SK-N-SH treated with all-trans-retinoic acid at 6 μM for 48 hours (cell line): ENCODE measurements around the gene FLT3LG.

Experiments
- ATAC-seq: fragments of 200-7000 bp; cut with Tn5 transposase; 3 replicates; pipeline ENCODE4 v1.9.1; 2020; ENCODE audit warnings: mild to moderate bottlenecking, moderate library complexity
- ARNTL ChIP-seq: fragments of 450-650 bp; formaldehyde crosslinking; IDR thresholded peaks from 2 replicates; pipeline ENCODE4 v1.5.0; 2020; ENCODE audit warnings: low read depth, mild to moderate bottlenecking, moderate library complexity, borderline replicate concordance
- BACH2 ChIP-seq: fragments of 250-450 bp; sonication (Bioruptor Pico); IDR thresholded peaks from 2 replicates; pipeline ENCODE4 v1.9.0; 2021; ENCODE audit warnings: mild to moderate bottlenecking, borderline replicate concordance
- CSDC2 ChIP-seq: fragments of 250-450 bp; sonication (Bioruptor Pico); IDR thresholded peaks from 2 replicates; pipeline ENCODE4 v1.5.0; 2020; ENCODE audit warnings: mild to moderate bottlenecking, moderate library complexity
- ESRRG ChIP-seq: fragments of 250-450 bp; sonication (Bioruptor Pico); IDR thresholded peaks from 2 replicates; pipeline ENCODE4 v1.6.1; 2021; ENCODE audit warnings: mild to moderate bottlenecking
- GLIS3 ChIP-seq: fragments of 250-450 bp; sonication (Bioruptor Pico); IDR thresholded peaks from 2 replicates; pipeline ENCODE4 v1.5.0; 2020; ENCODE audit warnings: mild to moderate bottlenecking, moderate library complexity
- ISL1 ChIP-seq: fragments of 250-450 bp; sonication (Bioruptor Pico); IDR thresholded peaks from 2 replicates; pipeline ENCODE4 v2.1.2; 2022; ENCODE audit warnings: mild to moderate bottlenecking, moderate library complexity
- OSR1 ChIP-seq: fragments of 250-450 bp; sonication (Bioruptor Pico); IDR thresholded peaks from 2 replicates; pipeline ENCODE4 v1.8.0; 2022; ENCODE audit warnings: moderate library complexity, mild to moderate bottlenecking, inconsistent platforms
- PATZ1 ChIP-seq: fragments of 250-450 bp; sonication (Bioruptor Pico); IDR thresholded peaks from 2 replicates; pipeline ENCODE4 v1.8.0; 2020; ENCODE audit warnings: mild to moderate bottlenecking, moderate library complexity, borderline replicate concordance
- POU6F1 ChIP-seq: fragments of 250-450 bp; sonication (Bioruptor Pico); IDR thresholded peaks from 2 replicates; pipeline ENCODE4 v1.8.0; 2021; ENCODE audit warnings: low read depth, mild to moderate bottlenecking, moderate library complexity, borderline replicate concordance
- PPARA ChIP-seq: fragments of 250-450 bp; sonication (Bioruptor Pico); IDR thresholded peaks from 2 replicates; pipeline ENCODE4 v1.5.0; 2020; ENCODE audit warnings: mild to moderate bottlenecking, borderline replicate concordance
- RARB ChIP-seq: fragments of 250-450 bp; sonication (Bioruptor Pico); IDR thresholded peaks from 2 replicates; pipeline ENCODE4 v1.8.0; 2021; ENCODE audit warnings: mild to moderate bottlenecking, moderate library complexity
- SNAI2 ChIP-seq: fragments of 250-450 bp; sonication (Bioruptor Pico); IDR thresholded peaks from 2 replicates; pipeline ENCODE4 v1.5.0; 2020; ENCODE audit warnings: mild to moderate bottlenecking, moderate library complexity
- TCF4 ChIP-seq: fragments of 250-450 bp; sonication (Bioruptor Pico); IDR thresholded peaks from 2 replicates; pipeline ENCODE4 v1.8.0; 2021; ENCODE audit warnings: mild to moderate bottlenecking, moderate library complexity, borderline replicate concordance
- TOX ChIP-seq: fragments of 250-450 bp; sonication (Bioruptor Pico); IDR thresholded peaks from 2 replicates; pipeline ENCODE4 v1.8.0; 2021; ENCODE audit warnings: mild to moderate bottlenecking, moderate library complexity, borderline replicate concordance
- TSHZ2 ChIP-seq: fragments of 250-450 bp; sonication (Bioruptor Pico); IDR thresholded peaks from 2 replicates; pipeline ENCODE4 v1.5.0; 2020; ENCODE audit warnings: mild to moderate bottlenecking, moderate library complexity
- ZC3H10 ChIP-seq: fragments of 250-450 bp; sonication (Bioruptor Pico); IDR thresholded peaks from 2 replicates; pipeline ENCODE4 v1.5.1; 2021; ENCODE audit warnings: mild to moderate bottlenecking, moderate library complexity
- ZFP3 ChIP-seq: fragments of 250-450 bp; sonication (Bioruptor Pico); IDR thresholded peaks from 2 replicates; pipeline ENCODE4 v1.5.0; 2020; ENCODE audit warnings: mild to moderate bottlenecking, moderate library complexity
- ZFP30 ChIP-seq: fragments of 450-650 bp; formaldehyde crosslinking; IDR thresholded peaks from 2 replicates; pipeline ENCODE4 v1.5.0; 2022; ENCODE audit warnings: mild to moderate bottlenecking, moderate library complexity
- ZNF565 ChIP-seq: fragments of 450-650 bp; formaldehyde crosslinking; conservative IDR thresholded peaks from 2 replicates; pipeline ENCODE4 v1.5.0; 2020; ENCODE audit warnings: low read depth, mild to moderate bottlenecking, moderate library complexity
- ZNF70 ChIP-seq: fragments of 450-650 bp; formaldehyde crosslinking; IDR thresholded peaks from 2 replicates; pipeline ENCODE4 v1.5.0; 2020; ENCODE audit warnings: mild to moderate bottlenecking, moderate library complexity
- ZNF8 ChIP-seq: fragments of 450-650 bp; formaldehyde crosslinking; IDR thresholded peaks from 2 replicates; pipeline ENCODE4 v1.5.0; 2020; ENCODE audit warnings: mild to moderate bottlenecking, moderate library complexity
- TF ChIP-seq, protein P1 (sequence below): fragments of 250-450 bp; sonication (Bioruptor Pico); IDR thresholded peaks from 2 replicates; pipeline ENCODE4 v1.5.1; 2021; ENCODE audit warnings: mild to moderate bottlenecking, moderate library complexity

FLT3LG gene

DNA sequence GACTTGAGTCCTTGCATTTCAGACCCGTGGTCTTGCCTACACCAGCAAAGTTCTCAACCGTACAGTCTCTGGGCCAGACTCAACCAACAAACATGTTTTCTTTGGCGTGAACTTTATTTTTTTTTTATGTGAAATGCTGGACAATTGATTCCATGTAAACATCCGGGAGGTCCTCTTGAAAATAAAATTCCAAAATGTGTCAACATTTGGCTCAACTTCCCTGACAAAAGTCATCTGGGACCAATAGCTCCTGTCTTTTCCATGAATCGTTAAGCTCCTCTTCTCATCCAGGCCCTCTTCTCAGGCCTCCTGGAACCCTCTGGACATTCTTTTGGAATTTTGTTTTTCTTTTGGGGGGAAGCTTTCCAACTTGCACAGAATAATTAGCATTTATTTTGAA, 18.2 kb upstream of the FLT3LG start:
- ATAC-seq: no peak
- no peak for TF ChIP-seq TCF4 (CRISPR knock-in tag)
- no peak for TF ChIP-seq OSR1 (CRISPR knock-in tag)
- TF ChIP-seq, protein P1, sequence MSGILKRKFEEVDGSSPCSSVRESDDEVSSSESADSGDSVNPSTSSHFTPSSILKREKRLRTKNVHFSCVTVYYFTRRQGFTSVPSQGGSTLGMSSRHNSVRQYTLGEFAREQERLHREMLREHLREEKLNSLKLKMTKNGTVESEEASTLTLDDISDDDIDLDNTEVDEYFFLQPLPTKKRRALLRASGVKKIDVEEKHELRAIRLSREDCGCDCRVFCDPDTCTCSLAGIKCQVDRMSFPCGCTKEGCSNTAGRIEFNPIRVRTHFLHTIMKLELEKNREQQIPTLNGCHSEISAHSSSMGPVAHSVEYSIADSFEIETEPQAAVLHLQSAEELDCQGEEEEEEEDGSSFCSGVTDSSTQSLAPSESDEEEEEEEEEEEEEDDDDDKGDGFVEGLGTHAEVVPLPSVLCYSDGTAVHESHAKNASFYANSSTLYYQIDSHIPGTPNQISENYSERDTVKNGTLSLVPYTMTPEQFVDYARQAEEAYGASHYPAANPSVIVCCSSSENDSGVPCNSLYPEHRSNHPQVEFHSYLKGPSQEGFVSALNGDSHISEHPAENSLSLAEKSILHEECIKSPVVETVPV: no peak
- no peak for TF ChIP-seq CSDC2 (CRISPR knock-in tag)
- TF ChIP-seq PPARA: no peak
- no peak for TF ChIP-seq POU6F1 (CRISPR knock-in tag)
- TF ChIP-seq PATZ1: no peak
- no peak for TF ChIP-seq ISL1 (CRISPR knock-in tag)
- no peak for TF ChIP-seq ZNF70 (CRISPR knock-in tag)
- no peak for TF ChIP-seq ZC3H10 (CRISPR knock-in tag)
- no peak for TF ChIP-seq RARB (CRISPR knock-in tag)
- no peak for TF ChIP-seq GLIS3 (CRISPR knock-in tag)
- TF ChIP-seq ZFP3: no peak
- no peak for TF ChIP-seq ZNF8 (CRISPR knock-in tag)
- TF ChIP-seq SNAI2: no peak
- no peak for TF ChIP-seq ESRRG (CRISPR knock-in tag)
- no peak for TF ChIP-seq ARNTL (CRISPR knock-in tag)
- no peak for TF ChIP-seq ZNF565 (CRISPR knock-in tag)
- TF ChIP-seq TOX (CRISPR knock-in tag): no peak
- no peak for TF ChIP-seq ZFP30 (CRISPR knock-in tag)

DNA sequence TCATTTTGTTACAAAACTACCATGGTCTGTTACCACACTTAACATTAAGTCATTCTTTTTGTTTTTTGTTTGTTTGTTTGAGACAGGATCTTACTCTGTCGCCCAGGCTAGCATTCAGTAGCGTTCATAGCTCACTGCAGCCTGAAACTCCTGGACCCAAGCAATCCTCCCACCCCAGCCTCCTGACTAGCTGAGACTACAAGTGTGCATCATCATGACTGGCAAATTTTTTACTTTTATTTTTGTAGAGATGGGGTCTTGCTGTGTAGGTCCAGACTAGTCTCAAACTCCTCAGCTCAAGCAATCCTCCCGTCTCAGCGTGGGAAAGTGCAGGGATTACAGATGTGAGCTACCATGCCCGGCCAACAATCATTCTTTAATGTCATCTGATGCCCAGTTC, 17.7 kb upstream of the FLT3LG start:
- no peak for ATAC-seq
- TF ChIP-seq PATZ1 (no peak), BACH2 (CRISPR knock-in tag) (no peak)
- TF ChIP-seq, all 23 proteins: peak for 0

- no peak for TF ChIP-seq BACH2 (CRISPR knock-in tag)
- no peak for TF ChIP-seq RARB (CRISPR knock-in tag)
- no peak for TF ChIP-seq ZFP30 (CRISPR knock-in tag)
- no peak for TF ChIP-seq ZFP3
- TF ChIP-seq ZNF8 (CRISPR knock-in tag): no peak
- no peak for TF ChIP-seq GLIS3 (CRISPR knock-in tag)
- no peak for TF ChIP-seq SNAI2
- no peak for TF ChIP-seq ZNF565 (CRISPR knock-in tag)
- no peak for TF ChIP-seq ZNF70 (CRISPR knock-in tag)
- TF ChIP-seq TSHZ2 (CRISPR knock-in tag): no peak
- no peak for TF ChIP-seq OSR1 (CRISPR knock-in tag)
- TF ChIP-seq ISL1 (CRISPR knock-in tag): no peak
- no peak for TF ChIP-seq TCF4 (CRISPR knock-in tag)
- TF ChIP-seq CSDC2 (CRISPR knock-in tag): no peak
- TF ChIP-seq TOX (CRISPR knock-in tag): no peak
- no peak for TF ChIP-seq PPARA
- TF ChIP-seq ESRRG (CRISPR knock-in tag): no peak
- TF ChIP-seq ZC3H10 (CRISPR knock-in tag): no peak
- no peak for ATAC-seq
These were observed 15.5 kb upstream of the FLT3LG start for GRCh38 chr19:49458567-49458903.
